GM12891 (cell line): ENCODE data around the gene ZNF346.

Source experiments
- PAX5 ChIP-seq: IDR thresholded peaks from 2 replicates; pipeline ENCODE4 v1.6.1; 2011; ENCODE audit warnings: low read length, moderate library complexity, mild to moderate bottlenecking; ENCODE audit not compliant: insufficient read depth, severe bottlenecking
- POLR2A ChIP-seq: IDR thresholded peaks from 2 replicates; pipeline ENCODE4 v1.6.1; 2011; ENCODE audit warnings: low read depth, low read length, control low read depth
- POLR2AphosphoS5 ChIP-seq: IDR thresholded peaks from 2 replicates; pipeline ENCODE4 v1.6.1; 2011; ENCODE audit warnings: low read depth, low read length, control low read depth
- POU2F2 ChIP-seq: IDR thresholded peaks from 2 replicates; pipeline ENCODE4 v1.6.1; 2011; ENCODE audit warnings: low read depth, mild to moderate bottlenecking, control low read depth, low read length, moderate library complexity
- SPI1 ChIP-seq: IDR thresholded peaks from 2 replicates; pipeline ENCODE4 v1.6.1; 2011; ENCODE audit warnings: low read depth, low read length, control low read depth
- TAF1 ChIP-seq: IDR thresholded peaks from 2 replicates; pipeline ENCODE4 v1.6.1; 2011; ENCODE audit warnings: low read depth, low read length, control low read depth

GRCh38 chr5:177083357-177083756 is 60.9 kb downstream of the ZNF346 start:
- TF ChIP-seq POLR2A (no peak), TAF1 (no peak), POLR2AphosphoS5 (no peak), PAX5 (no peak), SPI1 (no peak), POU2F2 (no peak)
